Activated T-cell treated with anti-CD3 and anti-CD28 coated beads for 24 hours (primary cell): ENCODE measurements around the gene IL25.
"Not testable (repeated sequence)": the region's sequence is repeated elsewhere in the genome, so short reads cannot be mapped to it uniquely, and the experiment has no call there.

ENCODE experiments used
- DNase-seq: peaks from one replicate; pipeline ENCODE4 v3.0.0-alpha.2; 2020; ENCODE audit warnings: low read depth

Gene IL25

DNA sequence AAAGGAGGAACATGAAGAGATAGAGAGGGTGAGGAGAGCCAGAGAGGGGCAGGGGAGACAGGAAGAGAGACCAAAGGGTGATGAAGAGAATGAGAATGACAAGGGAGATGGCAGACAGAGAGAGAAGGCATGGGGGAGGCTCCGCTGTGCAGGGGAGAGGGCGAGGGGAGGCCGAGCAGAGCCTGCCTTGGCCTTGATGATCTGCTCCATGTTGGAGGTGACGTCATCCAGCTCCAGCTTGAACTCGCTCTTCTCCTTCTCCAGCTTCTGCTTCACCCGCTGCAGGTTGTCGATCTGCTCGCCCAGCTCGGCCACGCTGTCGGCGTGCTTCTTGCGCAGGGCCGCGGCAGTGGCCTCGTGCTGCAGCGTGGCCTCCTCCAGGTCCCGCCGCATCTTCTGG lies 17.3 kb downstream of the IL25 start:
- not testable (repeated sequence) for DNase-seq

DNA sequence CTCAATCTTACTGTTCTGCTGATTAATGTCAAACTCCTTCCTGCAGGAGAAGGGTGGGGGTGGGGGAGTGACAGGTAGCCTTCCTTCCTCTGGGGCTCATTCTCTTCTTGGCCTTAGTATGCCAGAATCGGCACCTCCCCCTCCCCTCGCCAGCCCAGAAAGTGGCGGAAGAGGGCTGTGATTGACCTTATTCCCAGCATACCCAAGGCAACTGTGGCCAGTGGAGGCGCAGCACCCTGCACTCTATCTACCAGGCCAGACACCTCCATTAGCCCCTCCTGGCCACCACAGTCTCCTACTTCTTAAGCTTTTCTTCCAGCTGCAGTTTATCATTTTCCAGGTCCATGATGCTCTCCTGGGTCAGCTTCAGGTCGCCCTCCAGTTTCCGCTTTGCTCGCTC lies 20.0 kb downstream of the IL25 start:
- no peak for DNase-seq

DNA sequence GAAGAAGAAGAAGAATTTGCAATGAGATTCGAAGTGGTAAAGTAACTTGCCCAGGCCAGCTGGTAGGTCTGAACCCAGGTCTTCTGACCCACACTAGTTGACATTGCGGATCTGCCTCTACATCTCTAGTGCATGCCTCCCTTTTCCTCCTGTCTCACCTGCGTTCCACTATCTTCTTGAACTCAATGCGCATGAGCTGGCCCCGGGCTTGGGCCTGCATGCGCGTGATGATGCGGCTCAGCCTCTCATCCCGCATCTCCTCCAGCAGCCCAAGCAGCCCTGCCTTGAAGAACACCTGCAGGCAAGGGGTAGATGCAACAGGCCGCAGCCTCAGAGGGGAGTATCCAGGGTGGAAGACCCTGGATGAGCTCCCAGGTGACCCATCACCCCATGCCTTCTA lies 23.5 kb downstream of the IL25 start:
- no peak for DNase-seq

DNA sequence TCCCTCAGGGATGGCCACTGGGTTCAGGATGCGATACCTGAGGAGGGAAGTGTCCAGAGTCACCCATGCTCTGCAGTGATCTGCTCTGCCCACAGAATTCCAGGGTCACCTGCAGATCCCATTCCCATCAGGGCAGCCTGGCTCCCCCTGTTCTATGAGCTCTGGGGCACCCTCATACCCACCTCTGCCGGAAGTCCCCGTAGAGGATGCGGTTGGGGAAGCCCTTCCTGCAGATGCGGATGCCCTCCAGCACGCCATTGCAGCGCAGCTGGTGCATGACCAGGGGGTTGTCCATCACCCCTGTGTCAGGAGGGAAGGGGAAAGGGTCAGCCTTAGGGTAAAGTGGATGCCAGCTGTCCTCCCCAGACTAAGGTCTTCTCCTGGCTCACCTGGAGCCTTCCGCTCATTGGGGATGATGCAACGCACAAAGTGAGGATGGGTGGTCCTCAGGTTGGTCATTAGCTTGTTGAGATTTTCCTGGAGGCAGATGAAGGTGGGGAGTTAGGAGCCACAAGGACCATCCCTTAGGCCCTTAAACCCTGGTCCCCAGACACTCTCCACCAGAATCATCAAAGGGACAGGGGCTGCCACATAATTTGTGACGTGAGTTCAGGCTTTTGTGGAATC lies 24.3 kb downstream of the IL25 start:
- DNase-seq, result no peak

DNA sequence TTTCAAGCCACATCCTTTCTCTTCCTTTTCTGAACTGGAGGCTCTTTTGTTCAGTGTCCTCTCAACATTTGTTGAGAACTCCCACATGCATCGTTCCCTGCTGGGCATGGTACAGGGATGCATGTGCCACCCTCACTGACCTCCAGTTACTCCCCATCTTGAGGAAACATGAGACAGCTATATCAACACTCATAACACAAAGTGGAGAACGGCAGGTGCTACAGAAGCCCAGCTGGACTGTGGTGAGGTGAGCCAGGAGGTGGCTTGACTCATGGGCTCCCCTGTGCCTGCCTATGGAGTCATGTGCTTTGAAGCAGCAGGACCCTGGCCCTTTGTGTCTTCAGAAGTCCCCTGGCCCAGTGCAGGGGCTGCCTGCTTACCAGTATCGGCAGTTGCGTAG lies 25.7 kb downstream of the IL25 start:
- DNase-seq, result no peak

DNA sequence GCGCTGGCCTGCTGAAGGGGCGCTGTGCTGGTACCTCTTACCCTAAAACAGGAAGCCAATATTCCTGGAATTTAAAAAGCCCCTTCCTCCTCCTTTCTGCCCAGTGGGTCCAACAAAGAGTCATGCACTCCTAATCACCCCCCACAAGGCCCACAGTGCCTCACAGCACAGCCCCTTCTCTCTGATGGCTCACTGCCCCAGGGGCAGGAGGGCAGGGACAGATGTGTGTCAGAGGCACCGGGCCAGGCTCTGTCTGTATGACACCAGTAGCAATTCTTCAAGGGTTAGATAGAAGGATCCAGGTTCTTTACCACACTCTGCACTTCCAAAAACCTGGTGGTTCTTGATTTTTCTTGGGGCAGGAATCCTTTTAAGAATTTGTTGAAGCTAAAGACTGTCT lies 26.5 kb downstream of the IL25 start:
- no peak for DNase-seq

DNA sequence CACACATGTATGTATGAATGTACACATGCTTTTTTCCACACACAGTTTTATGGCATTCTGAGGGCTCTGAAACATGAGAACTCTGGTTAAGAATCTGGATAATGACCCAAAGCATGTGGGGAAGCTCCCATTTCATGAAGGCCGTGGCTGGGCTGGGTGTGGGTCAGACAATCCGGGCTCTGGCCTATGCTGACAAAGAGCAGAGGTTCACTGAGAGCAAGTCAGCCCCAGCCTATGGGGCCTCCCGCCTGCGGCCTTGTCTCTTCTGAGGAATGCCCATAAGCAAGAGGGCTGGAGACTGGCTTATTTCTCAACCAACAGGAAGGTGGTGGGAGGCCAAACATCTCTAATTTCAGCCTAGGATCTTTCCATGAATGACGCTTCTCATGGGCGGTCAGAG lies 27.0 kb downstream of the IL25 start:
- DNase-seq, result no peak

DNA sequence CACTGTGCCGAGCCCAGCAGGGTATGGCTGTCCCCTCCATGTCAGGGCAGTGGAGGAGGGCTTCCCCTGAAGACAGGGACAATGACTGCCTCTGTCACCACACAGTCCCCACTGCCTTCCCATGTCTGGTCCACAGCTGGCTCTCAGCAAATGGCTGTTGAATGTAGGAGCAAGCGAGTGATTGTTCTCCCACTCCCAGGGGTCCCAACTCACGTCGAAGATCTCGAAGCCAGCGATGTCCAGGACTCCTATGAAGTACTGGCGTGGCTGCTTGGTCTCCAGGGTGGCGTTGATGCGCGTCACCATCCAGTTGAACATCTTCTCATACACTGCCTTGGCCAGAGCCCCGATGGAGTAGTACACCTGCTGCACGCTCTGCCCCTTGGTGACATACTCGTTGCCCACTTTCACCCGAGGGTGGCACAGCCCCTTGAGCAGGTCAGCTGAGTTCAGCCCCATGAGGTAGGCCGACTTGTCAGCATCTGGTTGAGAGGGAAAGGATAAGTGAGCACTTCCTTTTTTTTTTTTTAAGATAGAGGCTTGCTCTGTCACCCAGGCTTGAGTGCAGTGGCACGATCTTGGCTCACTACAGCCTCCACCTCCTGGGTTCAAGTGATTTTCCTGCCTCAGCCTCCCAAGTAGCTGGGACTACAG lies 28.0 kb downstream of the IL25 start:
- not testable (repeated sequence) for DNase-seq

DNA sequence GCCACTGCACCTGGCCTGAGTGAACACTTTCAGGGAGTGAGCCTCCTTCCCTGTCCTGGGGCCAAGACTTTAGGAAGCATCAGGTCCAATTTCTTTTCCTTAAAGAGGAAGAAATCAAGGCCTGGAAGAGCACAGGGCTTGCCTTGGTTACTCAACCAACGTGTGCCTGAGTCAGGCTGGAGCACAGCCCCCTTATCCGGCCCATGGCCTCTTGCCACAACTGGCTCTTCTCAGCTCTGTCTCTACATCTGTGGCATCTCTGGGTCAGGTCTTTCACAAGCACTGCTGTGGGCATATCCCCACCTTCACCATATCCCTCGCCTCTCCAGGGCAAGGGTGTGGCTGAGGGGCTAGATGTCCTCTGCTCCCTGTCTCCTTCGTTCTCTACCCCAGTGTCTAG lies 28.7 kb downstream of the IL25 start:
- DNase-seq, result no peak

DNA sequence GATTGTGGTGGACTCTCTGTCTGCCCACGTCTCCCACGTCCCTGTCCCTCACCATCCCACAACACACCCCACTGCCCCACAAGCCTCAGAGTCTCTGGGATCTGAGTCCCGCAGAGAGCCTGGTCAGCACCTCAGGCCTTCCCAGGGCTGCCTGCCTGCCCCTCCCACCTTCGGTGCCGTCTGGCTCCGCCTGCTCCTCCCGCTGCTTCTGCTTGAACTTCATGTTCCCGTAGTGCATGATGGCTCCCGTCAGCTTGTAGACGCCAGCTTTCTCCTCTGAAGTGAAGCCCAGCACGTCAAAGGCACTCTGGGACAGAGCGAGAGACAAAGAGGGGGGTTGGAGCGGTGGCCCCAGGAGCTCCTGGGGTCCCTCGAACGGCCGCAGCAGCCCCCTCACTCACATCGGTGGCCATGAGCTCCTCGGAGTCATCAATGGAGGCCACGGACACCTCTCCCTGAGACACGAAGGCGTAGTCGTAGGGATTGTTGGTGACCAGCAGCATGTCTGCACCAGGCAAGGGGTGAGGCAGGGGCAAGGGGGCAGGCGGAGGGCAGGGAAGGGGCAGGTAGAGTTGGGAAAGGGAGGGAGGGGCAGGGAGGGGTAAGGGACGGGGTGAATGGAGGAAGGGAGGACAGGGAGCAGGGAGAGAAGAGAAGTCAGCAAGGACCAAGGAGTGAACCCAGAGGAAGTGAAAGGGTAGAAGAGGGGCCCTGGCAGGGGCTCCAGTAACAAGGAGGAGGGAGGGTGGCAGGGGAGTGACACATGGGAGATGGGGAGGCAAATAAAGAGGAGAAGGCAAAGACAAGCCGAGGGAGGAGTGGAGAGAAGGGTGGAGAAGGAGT lies 29.9 kb downstream of the IL25 start:
- DNase-seq, result no peak

DNA sequence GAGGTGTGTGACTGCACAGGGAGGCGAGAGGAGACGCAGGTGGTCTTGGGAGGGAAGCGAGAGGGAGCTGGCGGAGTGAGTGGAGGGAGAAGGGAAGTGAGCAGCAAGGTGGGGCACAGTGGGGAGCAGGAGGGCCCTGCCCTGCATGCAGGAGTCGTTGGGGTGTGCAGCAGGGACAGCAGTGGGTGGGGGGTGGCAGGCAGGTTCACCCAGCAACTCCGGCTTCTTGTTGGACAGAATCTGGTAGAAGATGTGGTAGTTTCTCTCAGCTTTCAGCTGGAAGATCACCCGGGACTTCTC lies 30.5 kb downstream of the IL25 start:
- no peak for DNase-seq

DNA sequence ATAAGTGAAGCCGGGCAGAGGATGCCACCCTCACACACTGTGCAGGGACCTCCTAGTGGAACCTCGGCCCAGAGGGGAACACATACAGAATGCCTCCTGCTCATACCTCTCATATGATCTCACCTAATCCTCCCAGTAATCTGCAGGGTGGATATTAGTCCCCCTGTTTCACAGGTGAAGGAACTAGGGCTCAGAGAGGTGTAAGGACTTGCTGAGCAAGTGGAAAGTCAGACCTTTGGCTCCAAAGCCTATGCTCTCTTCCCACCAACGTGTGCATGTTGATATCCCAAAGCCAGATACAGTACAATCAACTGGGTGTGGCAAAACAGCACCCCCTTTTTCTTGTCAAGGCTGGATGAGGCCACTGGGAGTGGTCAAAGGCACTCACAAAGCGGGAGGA lies 31.3 kb downstream of the IL25 start:
- DNase-seq, result no peak

DNA sequence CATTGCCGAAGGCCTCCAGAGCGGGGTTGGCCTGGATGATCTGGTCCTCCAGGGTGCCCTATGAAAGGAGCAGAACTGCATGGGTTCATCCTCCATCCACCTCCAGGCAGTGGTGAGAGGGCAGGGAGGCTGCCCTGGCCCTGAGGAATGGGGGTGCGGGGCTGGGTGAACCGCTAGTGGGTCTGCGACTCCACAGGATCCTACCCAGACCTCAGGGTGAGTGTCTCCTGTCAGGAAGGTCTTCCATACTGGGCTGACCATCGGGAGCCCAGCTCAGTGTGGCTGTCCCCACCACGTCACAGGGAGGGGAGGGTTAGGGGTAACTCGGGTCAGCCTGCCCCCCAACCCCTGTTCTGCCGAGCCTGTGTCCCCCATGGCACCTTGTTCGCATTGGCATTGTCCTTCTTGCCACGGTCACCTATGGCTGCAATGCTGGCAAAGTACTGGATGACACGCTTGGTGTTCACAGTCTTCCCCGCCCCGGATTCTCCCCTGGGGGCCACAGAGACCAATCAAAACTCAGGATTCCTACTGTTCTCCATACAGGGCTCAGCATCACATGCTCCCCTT lies 31.8 kb downstream of the IL25 start:
- DNase-seq, result no peak

DNA sequence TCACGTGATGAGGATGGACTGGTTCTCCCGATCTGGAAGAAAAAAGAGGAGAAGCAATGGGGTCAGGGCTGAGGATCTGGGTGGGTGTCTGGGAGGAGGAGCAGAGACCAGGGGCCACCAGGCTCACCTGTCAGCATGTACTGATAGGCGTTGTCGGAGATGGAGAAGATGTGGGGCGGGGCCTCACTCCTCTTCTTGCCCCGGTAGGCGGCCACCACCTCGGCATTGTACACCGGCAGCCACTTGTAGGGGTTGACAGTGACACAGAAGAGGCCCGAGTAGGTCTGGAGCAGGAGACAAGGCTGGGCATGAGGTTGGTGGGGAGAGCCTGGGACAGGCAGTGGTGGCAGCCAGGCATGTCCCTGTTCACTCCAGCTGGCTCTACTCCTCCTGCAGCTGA lies 32.5 kb downstream of the IL25 start:
- DNase-seq, result no peak

DNA sequence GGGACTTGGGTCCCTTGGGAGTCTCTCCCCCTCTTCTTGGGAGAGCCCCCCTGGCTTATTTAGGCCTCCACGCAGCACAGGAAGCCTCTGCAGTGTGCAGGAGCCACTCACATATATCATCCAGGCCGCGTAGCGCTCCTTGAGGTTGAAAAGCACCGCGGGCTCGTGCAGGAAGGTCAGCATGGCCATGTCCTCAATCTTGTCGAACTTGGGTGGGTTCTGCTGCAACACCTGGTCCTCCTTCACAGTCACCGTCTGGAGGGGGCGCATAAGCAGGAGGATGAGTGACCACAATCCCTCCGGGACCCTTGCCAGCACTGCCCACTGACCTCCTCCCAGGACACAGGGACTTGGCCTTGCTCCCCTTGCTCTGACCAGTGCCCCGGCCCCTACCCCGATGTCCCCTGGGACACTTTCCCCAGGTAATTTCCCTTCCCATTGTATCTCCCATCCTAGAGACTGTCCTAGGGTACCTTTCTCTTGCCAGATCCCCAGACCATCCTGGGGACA lies 33.0 kb downstream of the IL25 start:
- DNase-seq, result no peak

DNA sequence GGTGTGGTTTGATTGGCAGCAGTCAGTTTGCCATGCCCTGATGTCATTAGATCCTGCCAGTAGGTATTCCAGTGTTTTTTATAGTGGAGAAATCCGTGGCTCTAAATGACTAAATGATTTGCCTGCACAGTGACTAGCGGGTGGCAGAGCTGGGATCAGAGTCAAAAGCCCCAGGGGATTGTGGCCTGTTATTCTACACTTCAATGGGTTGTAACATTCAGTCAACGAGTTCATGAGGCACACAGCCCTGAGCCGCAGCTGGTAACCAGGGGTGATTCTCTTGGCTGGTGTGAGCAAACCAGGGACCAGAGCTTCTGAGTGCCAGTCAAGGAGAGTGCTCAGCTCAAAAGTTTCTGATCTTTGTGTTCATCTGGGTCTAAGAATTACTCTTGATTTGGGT lies 33.6 kb downstream of the IL25 start:
- no peak for DNase-seq

DNA sequence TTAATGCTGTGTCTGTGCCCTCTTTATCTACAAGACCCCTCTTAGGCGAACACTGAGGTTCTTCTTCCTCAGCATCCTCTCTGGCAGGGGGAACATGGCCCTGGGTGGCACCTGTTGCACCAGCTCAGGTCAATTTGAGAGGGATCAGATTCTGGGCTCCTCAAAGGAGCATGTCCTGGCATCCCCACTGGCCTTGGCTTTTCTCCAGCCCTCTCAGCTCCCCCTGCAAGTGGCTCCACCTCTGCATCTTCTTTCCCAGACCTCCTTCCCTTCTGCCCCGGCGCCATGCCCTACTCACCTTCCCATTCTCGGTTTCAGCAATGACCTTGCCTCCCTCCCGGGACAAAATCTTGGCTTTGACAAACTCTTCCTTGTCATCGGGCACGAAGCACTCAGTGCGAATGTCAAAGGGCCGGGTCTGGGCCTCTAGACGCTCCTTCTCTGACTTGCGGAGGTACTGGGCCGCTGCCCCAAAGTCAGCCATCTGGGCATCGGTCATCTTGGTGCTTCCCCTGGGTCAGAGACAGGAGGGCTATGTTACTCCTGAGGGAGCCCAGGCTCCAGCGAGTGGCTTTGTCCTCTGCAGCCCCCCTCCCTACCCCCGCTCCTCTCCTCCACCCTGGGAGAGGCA lies 34.2 kb downstream of the IL25 start:
- DNase-seq, result no peak

DNA sequence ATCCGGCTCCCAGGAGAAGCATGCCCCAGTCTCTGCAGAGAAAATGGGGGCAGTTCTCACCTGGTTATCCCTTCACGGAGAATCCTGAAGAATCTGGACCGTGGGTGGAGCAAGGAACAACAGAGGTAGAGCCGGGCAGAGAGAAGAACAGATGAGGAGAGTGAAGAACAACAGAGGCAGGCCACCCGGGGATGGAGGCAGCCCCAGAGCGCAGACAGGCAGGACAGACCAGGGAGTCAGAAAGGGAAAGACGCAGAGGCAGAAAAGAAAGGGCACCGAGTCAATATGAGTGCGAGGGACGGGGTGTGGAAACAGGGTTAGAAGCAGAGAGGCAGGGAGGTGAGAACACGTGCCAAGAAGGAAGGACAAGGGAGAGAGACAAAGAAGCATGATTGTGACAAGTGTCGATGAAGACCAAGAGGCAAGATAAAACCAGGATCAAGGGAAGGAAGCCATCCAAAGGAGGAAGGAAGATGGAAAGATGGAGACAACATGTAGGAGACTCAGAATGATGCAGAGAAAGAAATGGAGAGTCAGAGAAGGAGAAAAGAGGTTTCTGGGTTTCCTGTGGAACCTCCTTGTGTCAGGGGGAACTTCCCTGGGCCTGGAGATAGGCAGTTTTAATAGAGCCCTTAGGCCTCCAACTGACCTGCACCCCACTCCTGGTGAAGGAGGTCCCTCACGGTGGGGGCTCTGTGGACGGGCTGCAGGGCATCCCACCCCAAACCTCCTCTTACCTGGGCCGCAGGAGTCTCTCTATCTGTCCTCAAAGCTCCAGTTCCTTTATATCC lies 35.1 kb downstream of the IL25 start, which contains the start of gene MYH6:
TSS of gene MYH6 (minus strand) at position 758 of the 791 bp plus-strand sequence. CDS start 1,050 bp downstream, outside the sequence.
- DNase-seq, result no peak

DNA sequence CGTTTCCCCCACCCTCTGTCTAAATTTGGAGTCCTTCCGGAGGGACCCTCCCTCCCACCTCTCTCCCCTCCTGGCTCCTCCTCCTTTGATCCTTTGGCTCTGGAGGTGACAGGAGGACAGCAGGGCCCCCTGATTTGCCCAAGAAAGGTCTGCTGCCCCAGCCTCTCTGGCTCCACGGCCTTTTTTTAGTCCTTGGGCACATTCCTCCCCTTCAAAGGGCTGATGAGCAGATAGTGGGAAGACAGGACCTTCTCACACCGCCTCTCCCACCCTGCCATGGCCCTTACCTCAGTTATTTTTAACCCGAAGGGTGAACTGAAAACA lies 35.7 kb downstream of the IL25 start:
- DNase-seq, result no peak

DNA sequence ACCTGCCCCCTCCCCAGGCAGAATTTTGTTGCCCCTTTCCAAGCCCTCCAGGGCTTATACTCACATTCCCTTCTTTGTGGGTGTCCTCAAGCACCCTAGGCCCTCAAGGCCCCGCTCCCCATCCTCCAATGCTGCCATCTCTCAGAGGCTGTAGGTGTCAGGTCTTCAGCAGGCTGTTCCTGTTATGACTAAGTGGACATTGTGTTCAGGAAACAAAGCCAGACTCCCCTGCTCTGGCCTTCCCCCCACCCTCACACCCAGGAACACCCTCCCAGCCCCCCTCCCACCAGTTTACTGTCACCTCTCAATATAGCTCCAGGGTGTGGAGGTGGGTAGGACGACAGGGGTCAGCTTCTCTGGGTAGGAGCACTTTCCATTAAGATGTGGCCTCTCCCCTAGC lies 36.9 kb downstream of the IL25 start:
- no peak for DNase-seq

DNA sequence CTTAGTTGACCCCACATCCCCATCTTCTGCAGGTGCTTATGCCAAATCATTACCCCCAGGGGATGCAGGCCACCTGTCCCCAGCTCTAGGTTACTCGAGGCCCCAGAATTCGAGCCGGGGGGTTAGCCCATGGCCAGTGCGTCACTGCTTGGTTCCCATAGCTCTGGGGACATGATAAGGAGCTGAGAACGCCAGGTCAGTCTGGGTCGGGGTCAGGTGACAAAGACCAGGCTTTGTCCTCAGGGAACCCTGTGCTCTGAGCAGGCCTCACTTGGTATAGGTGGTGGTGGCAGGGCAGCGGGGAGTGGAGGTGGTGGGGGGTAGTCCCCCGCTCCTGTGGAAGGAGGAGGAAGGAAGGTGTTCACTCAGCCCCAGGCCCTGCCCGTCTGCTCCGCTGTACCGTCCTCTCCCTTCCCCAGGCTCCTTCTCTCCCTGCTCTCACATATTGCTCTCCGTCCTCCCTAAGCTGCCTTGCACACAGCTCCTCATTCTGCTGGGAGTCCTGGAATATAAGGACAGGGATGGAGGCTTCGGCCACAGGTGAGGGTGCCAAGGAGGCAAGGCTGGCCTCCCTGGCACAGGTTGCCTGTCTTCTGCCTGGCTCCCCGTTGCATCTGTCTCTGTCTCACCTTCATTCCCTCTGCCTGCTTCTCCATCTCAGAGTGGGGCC lies 37.5 kb downstream of the IL25 start:
- no peak for DNase-seq
